Smooth muscle cell (in vitro differentiated cells): Measurements from ENCODE around the gene GPATCH2L. TPM values are rescaled to one million over a fixed set of nuclear protein-coding genes. Genes with fewer than 3 reads are reported as not detected.

Source experiments
- DNase-seq: peaks from one replicate; lab custom pipeline; 2025; ENCODE audit not compliant: unreplicated experiment; lab: John Stamatoyannopoulos, UW
- H2AFZ ChIP-seq: fragments of 200-600 bp; sonication (generic); 2 replicates; pipeline ENCODE4 v1.6.0; 2016; ENCODE audit warnings: antibody characterized with exemption, low read depth, mild to moderate bottlenecking
- H3F3A ChIP-seq: fragments of 200-600 bp; sonication (generic); 2 replicates; pipeline ENCODE4 v1.6.0; 2017; ENCODE audit warnings: antibody characterized with exemption, low read depth
- H3K27ac ChIP-seq: fragments of 200-600 bp; sonication (generic); 2 replicates; pipeline ENCODE4 v1.5.1; 2016; ENCODE audit warnings: low read depth, mild to moderate bottlenecking
- H3K27me3 ChIP-seq: fragments of 200-600 bp; sonication (generic); 2 replicates; pipeline ENCODE4 v1.6.1; 2016; ENCODE audit warnings: low read depth, mild to moderate bottlenecking
- H3K36me3 ChIP-seq: fragments of 200-600 bp; sonication (generic); 2 replicates; pipeline ENCODE4 v1.5.1; 2016; ENCODE audit warnings: low read depth
- H3K4me1 ChIP-seq: fragments of 200-600 bp; sonication (generic); 2 replicates; pipeline ENCODE4 v1.5.1; 2016; ENCODE audit warnings: low read depth
- H3K4me2 ChIP-seq: fragments of 200-600 bp; sonication (generic); 2 replicates; pipeline ENCODE4 v1.6.0; 2016; ENCODE audit warnings: mild to moderate bottlenecking
- H3K4me3 ChIP-seq: fragments of 200-600 bp; sonication (generic); 2 replicates; pipeline ENCODE4 v1.5.1; 2016; ENCODE audit warnings: mild to moderate bottlenecking
- H3K79me2 ChIP-seq: fragments of 200-600 bp; sonication (generic); 2 replicates; pipeline ENCODE4 v1.6.0; 2016; ENCODE audit warnings: low read depth, mild to moderate bottlenecking
- H3K9ac ChIP-seq: fragments of 200-600 bp; sonication (generic); 2 replicates; pipeline ENCODE4 v1.6.0; 2016; ENCODE audit warnings: low read depth
- H3K9me3 ChIP-seq: fragments of 200-600 bp; sonication (generic); replicated peaks from 2 replicates; pipeline ENCODE4 v1.5.1; 2016; ENCODE audit warnings: low read depth
- H4K20me1 ChIP-seq: fragments of 200-600 bp; sonication (generic); 2 replicates; pipeline ENCODE4 v1.6.0; 2016; ENCODE audit warnings: low read depth
- WGBS: methylation state at CpG from one replicate; pipeline ENCODE4 v1.1.7; 2016; ENCODE audit warnings: low lambda C conversion rate; 5-methylcytosine and 5-hydroxymethylcytosine counted together
- polyA plus RNA-seq: library from polyadenylated mRNA; unstranded; fragments of >200 nt; fragmentation: Nextera tagmentation; extraction: Ambion mirVana; gene quantifications from 2 replicates; pipeline ENCODE4 v1.2.1, GENCODE V29; 2016
- total RNA-seq: library from RNA; depleted of rRNA; stranded (reverse); fragments of >200 nt; gene quantifications from 2 replicates; pipeline ENCODE4 v1.2.3, GENCODE V29; 2014
- TF ChIP-seq, protein P1 (sequence below): fragments of 200-600 bp; sonication (generic); IDR thresholded peaks from 2 replicates; pipeline ENCODE4 v1.5.1; 2017; ENCODE audit warnings: borderline replicate concordance, mild to moderate bottlenecking, antibody characterized with exemption; ENCODE audit not compliant: insufficient read depth, poor library complexity, severe bottlenecking

GPATCH2L gene
- total and polyA plus RNA-seq, 2 experiments from 2014 or later, result 14.5 to 53.4 TPM

DNA sequence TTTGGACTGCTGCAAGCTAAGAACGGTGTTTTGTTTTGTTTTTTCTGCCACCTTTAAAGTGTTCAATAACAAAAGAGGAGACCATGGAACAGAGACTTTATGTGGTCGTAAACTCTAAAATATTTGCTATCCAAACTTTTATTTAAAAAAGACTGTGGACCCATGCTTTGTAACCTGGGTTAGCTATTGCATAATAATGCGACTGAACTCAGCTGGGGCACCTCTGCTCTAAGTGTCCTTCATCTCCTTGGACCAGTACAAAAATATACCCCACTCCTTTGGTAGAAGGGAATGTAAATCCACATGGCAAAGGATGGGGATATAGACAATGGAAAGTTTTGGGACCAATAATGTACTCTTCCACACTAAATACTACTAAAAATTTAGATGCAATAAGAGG is 65.5 kb downstream of the GPATCH2L start:
- Histone ChIP-seq H3K27me3 (no peaks in the 10 kb centered on the region), H3F3A (no peaks in the 10 kb centered on the region), H3K9ac (no peak overlapping the region), H2AFZ (no peak overlapping the region), H3K4me3 (no peak overlapping the region), H3K9me3 (no peaks in the 10 kb centered on the region), H3K4me2 (no peak overlapping the region), H3K79me2 (no peaks in the 10 kb centered on the region), H3K4me1 (no peaks in the 10 kb centered on the region), H4K20me1 (no peaks in the 10 kb centered on the region), H3K27ac (no peak overlapping the region), H3K36me3 (no peaks in the 10 kb centered on the region)
- TF ChIP-seq, protein P1, sequence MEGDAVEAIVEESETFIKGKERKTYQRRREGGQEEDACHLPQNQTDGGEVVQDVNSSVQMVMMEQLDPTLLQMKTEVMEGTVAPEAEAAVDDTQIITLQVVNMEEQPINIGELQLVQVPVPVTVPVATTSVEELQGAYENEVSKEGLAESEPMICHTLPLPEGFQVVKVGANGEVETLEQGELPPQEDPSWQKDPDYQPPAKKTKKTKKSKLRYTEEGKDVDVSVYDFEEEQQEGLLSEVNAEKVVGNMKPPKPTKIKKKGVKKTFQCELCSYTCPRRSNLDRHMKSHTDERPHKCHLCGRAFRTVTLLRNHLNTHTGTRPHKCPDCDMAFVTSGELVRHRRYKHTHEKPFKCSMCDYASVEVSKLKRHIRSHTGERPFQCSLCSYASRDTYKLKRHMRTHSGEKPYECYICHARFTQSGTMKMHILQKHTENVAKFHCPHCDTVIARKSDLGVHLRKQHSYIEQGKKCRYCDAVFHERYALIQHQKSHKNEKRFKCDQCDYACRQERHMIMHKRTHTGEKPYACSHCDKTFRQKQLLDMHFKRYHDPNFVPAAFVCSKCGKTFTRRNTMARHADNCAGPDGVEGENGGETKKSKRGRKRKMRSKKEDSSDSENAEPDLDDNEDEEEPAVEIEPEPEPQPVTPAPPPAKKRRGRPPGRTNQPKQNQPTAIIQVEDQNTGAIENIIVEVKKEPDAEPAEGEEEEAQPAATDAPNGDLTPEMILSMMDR, result no peak
- no peak for DNase-seq
- WGBS, result 97% methylated on average over 3 of the region's 3 CpGs

DNA sequence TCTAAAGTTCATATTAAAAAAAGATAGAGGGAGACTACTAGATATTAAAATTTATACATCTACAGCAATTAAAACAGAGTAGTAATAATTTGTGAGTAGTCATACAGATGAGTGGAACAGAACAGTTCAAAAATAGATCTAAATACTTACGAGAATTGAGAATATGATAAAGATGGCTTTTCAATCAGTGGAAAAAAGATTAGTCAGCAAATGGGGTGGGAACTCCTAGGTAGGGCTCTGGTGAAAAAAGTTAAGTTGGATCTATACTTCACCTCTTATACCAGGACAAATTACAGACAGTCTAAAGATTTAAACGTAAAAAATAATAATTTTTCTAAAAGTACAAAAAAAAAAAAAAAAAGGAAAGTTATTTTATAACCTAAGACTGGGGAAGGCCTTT is 66.9 kb downstream of the GPATCH2L start:
- TF ChIP-seq, protein P1, result no peak
- 82% methylated on average over 2 of the region's 2 CpGs for WGBS

DNA sequence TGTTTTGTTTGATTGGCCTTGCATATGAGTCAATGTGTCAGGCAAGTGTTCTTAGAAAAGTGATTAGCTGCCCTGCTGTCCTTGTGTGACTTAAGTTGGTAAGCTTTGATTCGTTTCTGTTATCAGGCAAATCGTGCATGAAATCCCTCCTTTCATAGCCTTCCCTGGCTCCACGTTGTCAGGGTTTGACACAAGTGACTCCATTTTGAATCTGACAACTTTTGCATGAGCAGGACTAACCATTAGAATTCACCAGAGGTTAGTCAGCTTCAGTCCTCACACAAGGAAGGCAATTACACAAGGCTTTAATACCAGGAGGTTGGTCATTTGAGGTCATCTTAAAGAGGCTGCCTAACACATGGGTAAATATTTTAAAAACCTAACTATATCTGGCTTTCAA is 68.2 kb downstream of the GPATCH2L start:
- Histone ChIP-seq H4K20me1 (no peaks in the 10 kb centered on the region), H3K36me3 (no peaks in the 10 kb centered on the region), H3K9ac (no peak overlapping the region), H3K79me2 (no peaks in the 10 kb centered on the region), H3K4me1 (no peaks in the 10 kb centered on the region), H3K4me3 (no peak overlapping the region), H3K9me3 (no peaks in the 10 kb centered on the region), H3K27me3 (no peaks in the 10 kb centered on the region), H3K27ac (no peak overlapping the region), H3K4me2 (no peak overlapping the region), H3F3A (no peaks in the 10 kb centered on the region), H2AFZ (no peak overlapping the region)
- TF ChIP-seq, protein P1, result no peak
- WGBS, result 89% methylated on average over 3 of the region's 3 CpGs
- DNase-seq, result no peak

More for the DNA sequence above, 66.9 kb downstream of the GPATCH2L start:
- Histone ChIP-seq H3K27me3 (no peaks in the 10 kb centered on the region), H3K4me3 (no peak overlapping the region), H3K9ac (no peak overlapping the region), H4K20me1 (no peaks in the 10 kb centered on the region), H3K4me2 (no peak overlapping the region), H3K79me2 (no peaks in the 10 kb centered on the region), H3F3A (no peaks in the 10 kb centered on the region), H3K27ac (no peak overlapping the region), H2AFZ (no peak overlapping the region), H3K4me1 (no peaks in the 10 kb centered on the region), H3K9me3 (no peaks in the 10 kb centered on the region), H3K36me3 (no peaks in the 10 kb centered on the region)
- no peak for DNase-seq

DNA sequence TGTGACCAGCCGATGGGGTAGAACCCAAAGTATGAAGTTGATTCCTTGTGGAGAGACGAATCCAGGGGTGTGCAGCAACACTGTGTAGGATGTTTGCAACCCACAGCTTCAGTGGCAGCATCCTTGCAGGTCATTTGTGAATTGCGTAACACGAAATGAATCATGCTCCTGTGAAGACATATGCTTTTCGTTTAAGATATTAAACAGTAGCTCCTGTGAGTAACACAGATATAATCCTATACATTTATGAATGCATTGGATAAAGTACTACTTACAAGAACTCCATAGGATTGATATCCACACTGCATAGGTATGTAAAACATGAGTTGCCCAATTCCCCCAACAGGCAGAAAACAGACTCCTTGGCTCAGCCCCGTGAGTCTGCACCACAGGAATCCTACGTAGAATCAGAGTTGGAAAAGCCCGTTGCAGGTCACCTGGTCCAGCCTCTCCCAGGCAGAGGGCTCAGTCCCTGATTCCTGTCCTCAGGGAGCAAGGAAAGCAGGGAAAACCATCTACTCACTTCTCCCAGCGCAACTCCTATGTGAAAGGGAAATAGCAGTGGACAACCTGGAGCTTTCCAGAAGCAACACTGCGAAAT is 75.8 kb downstream of the GPATCH2L start:
- Histone ChIP-seq H3K4me2 (no peak overlapping the region), H3K4me3 (no peak overlapping the region), H3K27ac (no peak overlapping the region), H3K36me3 (no peaks in the 10 kb centered on the region), H3K27me3 (no peaks in the 10 kb centered on the region), H4K20me1 (no peaks in the 10 kb centered on the region), H3K4me1 (no peaks in the 10 kb centered on the region), H3K9me3 (no peaks in the 10 kb centered on the region), H3F3A (no peaks in the 10 kb centered on the region), H3K79me2 (no peaks in the 10 kb centered on the region), H3K9ac (no peak overlapping the region), H2AFZ (no peak overlapping the region)
- DNase-seq, result no peak
- WGBS, result 63% methylated on average over 10 of the region's 10 CpGs
- TF ChIP-seq, protein P1, result no peak
